Cardiac septum (tissue), 1 donor: ENCODE measurements around the gene GMDS. TPM values are rescaled to one million over a fixed set of nuclear protein-coding genes. Genes with fewer than 3 reads are reported as not detected.

ENCODE experiments used
- DNase-seq: peaks from one replicate; pipeline ENCODE4 v3.0.0-alpha.2; 2020; ENCODE audit warnings: low spot score
- intact Hi-C: fragments of 100-400 bp; cut with DNase I; formaldehyde crosslinking; loops from one replicate; pipeline ENCODE4 v1.14.0; 2022
- total RNA-seq: library from RNA; stranded (reverse); fragmentation: NEBNext Ultra II Directional; extraction: Animal tissue kit (Norgen Biotek cat#: 25700); gene quantifications from one replicate; pipeline ENCODE4 v1.2.1, GENCODE V29; 2021
- donor health status: DM: no; HTN: no; CAD: no.

The GMDS gene
- total RNA-seq, 1 donor from 2014 or later, result 6.3 TPM

DNA sequence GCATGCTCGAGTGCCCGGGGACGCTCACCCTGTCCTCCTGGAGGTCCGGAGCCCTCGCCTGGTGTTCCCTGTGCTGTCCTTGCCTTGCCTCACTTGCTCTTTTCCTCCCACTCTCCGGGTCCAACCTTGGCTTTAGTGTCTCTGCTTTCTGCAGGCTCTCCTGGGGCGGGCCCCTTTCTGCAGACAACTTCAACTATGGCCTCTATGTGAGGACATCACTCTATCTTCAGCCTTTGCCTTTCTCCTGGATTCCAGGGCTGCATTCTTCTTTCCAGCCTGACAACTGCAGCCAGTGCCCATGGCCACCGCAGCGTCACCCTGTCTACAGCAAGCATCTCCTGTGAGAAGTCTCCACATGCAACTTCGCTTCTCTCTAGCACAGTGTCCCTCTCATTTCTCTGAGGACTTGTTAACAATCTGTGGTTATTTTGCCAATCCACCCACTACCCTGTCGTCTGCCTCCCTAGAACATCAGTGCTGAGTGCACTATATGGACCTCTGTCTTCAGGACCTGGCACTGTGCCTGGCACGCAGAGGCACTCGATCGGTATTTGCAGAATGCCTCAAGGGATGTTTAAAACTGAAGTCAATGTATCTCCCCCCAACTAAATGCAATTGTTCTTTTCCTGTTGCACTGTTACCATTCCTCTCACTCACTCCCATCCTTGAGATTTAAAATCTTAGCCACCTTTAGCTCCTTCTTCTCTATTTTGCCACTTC lies 599.8 kb downstream of the GMDS start:
- intact Hi-C loops, result no loop called here
- DNase-seq, result no peak

DNA sequence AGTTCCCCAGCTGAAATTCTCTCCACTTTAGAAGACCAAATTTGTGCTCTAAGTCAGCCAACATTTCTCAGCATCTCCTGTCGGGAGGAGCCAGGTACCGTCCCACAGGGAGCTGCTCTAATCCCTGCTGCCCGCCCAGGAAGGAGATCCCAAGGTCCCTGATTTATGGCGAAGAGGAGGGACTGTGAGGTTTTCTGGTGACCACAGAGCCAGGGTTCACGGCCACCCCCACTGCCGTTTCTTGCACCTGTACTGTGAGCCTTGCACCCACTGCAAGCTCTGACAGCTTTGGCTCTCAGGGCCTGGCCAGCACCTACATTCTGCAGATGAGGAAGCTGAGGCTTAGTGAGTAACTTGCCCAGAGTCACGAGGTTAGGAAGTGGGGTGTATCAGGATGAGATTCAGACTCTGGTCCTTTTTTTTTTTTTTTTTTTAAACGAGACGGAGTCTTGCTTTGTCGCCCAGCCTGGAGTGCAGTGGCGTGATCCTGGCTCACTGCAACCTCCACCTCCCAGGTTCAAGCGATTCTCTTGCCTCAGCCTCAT lies 600.8 kb downstream of the GMDS start:
- intact Hi-C loops, result no loop called here
- no peak for DNase-seq

DNA sequence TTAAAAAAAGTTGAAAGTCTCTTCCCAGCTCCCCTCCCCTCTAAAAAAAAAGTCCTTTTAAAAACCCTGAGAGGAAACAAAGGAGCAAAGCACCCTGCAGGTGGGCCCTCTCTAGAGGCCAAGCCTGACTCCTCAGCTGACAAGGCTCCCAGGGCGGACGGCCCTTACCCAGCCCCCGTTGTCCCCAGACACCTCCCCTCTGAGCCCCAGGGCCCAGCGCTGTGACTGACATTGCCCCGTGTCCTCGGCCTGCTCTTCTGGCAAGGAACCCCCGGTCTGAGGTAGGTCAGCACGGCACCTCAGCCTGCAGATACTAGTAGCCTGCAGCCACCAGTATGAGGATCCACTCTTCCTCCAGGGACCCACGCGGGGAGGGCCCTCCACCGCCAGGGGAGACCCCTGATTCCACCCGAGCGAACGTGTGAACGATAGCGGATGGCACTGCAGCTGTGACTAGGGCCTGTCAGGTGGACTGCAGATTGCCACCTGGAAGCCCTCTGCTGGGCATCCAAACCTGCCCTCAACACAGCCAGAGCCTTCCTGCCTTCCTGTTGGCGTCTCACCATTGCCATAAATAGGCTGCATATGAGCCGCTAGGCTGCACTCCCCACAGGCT lies 601.5 kb downstream of the GMDS start:
- intact Hi-C loops, result no loop called here
- DNase-seq, result no peak

DNA sequence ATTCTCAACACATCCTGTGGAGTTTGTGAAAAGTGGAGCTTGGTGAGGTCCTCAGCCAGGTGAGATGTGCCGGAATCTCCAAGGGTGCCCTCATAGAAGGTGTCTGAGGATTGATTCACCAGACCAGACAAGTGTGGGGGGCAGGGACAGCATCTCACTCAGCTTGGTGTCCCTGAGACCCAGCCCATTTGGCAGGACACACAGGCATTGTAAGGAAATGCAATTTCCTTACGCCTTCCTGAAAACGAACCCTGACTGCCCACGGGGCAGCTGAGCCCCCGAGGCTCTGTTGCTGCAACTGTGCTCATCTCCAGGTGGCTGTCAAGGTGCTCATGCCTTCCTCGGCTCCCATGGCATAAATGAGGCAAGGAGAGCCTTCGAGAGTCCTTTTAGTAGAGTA lies 602.3 kb downstream of the GMDS start:
- intact Hi-C loops, result no loop called here
- DNase-seq, result no peak

DNA sequence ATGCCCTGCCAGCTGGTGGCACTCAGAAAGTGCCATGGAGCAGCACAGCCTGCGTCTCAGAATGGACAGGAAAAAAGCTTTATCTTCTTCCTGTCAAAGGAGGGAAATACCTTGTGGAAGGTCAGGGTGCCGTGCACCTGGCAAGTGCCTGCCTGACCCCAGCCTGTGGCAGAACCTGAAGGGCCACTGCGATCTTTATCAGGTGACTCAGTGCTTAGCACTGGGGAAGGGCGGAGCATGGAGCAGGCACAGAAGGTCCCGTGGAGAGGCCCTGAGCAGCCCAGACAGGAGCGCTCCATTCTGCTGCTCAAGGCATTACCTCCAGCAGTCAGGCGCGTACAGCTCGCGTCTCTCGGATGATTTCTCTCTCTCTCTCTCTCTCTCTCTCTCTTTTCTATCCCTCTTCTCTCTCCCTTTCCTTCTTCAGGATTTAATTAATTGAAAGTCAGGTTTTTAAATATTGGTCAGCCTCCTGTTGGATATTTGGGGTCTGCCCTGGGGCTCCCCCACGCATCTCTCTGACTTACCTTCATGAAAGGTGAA lies 604.0 kb downstream of the GMDS start:
- DNase-seq, result no peak
- intact Hi-C loops, result no loop called here

DNA sequence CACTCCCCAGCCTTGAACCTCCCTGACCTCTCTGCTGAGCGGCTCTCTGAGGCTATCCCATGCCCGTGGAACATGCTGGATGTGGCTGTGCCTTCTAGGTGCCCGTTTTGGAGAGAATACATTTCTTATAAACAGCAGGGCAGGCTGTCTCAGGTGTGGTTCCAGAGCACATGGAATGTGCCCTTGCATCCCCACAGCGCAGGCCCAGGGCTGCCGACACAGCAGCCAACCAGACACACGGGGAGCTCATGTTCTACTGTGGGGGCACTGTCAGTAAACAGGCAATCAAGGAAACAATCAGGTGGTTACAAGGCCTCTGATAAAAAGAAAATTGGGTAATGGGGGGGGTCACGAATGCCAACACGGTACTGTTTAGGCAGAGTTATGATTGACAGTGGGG lies 604.9 kb downstream of the GMDS start:
- intact Hi-C loops, result no loop called here
- no peak for DNase-seq

DNA sequence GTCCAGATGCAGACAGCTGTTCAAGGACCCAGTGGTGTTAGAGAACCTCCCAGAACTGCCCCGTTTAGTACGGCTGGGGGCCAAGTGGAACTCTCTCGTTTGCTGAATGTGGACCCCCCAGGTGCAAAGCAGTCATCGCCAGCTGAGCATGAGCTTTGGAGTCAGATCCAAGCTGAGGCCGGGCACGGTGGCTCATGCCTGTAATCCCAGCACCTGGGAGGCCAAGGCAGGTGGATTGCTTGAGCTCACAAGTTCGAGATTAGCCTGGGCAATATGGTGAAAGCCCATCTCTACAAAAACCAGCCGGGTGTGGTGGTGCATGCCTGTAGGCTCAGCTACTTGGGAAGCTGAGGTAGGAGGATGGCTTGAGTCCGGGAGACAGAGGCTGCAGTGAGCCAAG lies 606.0 kb downstream of the GMDS start:
- DNase-seq, result no peak
- intact Hi-C loops, result no loop called here

DNA sequence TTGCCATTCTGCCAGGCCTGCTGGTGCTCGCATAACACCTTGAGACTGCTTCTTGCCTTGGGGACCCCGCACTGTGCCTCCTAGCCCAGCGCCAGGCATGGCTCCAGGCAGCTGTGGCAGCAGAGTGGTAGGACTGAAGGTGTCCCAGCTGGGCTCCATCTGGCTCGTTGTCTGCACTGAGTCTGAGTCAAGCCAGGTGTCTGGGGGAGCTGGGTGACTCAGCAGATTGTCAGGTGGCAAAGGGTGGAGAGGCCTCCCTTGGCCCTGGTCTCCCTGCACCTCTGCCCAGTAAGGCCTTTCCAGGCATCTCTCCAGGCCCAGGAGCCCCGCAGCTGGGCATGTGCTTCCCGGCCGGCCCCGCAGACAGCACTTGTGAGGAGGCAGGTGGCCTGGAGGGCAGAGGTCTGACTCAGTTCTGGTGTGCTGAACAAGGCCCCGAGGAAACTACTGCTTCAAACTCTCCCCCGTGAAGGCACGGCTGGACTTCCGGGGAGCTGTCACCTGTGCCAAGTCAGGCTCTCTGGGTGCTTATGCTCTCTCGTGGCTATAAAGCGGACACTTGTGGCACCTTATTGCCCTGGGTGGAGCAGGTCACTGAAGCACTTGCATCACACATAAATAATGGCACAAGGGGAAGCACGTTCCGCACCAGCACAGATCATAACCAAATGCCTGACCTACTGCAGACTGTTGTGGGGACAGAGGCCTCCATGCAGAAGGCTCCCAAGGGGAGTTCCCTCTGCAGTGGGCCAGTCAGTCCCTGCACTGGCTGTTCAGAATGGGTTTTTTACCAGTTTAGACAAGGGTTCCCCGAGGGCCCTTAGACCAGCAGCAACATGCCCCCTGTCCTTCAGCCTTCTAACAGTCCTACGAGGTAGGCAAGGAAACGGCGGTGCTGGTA lies 608.2 kb downstream of the GMDS start:
- intact Hi-C loops, result no loop called here
- no peak for DNase-seq

DNA sequence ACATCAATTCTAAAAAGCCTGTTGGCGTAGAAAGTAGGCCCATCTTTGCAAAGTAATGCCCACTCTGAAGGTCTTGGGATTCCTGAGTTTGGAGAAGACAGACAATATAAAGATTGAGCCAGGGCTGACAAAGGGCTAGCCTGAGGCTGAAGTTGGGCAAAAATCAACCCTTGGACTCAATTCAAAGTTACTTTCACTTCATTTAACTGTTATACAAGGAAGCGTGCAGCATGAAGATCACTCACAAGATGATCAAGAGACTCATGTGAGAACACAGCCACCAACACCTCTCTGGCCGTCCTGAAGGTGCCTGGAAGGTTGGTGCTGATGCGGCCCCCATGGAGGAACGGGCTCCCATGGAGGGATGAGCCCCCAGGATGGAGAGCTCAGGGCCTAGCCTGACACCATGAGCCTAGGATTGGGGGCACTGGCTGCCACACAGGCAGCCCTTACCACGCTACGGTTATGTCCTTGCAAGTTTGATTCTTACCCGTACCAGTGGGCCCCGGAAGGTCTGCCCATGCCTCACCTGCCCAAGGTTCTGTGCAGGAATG lies 609.1 kb downstream of the GMDS start:
- DNase-seq, result no peak
- intact Hi-C loops, result no loop called here

DNA sequence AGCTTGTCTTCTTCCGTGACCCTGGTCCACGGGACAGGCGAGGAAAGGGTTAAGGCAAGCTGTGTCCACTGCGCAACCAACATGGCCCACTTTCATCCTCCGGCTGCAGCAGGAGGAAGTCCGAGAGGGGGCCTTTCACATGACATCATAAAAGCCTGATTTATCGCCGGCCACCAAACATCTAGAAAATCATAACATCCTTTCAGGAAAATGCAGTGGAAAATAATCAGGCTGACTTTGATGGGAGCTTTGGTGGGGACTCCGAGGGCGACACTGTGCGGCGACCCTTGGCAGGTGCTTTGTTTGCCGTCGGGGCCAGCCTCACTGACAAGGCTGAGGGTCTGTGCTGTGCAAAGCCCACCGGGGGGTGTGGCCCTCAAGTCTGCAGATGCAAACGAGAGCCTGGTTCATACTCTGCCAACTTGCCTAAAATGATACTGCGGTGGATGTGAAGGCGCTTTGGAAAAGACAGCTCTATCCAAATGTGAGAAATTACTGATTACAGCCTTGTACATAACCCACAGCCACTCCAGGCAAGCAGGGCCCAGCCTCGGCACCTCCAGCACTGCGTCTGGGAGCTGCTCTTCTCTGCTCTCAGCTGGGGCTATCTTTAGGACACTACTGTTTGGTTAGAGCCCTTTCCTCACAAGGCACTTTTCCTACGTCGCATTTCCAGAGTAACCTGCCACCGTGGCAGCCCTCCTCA lies 609.9 kb downstream of the GMDS start:
- DNase-seq, result no peak
- intact Hi-C loops, result no loop called here

DNA sequence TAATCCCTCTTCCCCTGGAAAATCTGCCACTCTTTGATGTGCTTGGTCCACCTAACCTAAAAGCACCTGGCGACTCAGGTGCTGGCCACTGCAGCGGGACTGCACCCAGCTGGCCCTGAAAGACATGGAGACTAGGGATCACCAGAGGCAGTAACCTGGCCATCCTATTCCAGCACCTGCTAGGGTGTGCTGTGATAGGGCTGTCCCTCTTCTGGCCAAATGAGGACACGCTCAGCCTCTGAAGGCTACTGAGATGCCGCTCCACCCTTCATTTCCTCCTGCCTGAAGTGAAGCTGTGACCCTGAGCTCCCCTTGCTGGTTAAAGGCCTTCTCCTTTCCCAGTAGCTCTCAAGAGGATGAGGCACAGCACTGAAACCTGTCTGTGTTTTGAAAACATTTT lies 611.3 kb downstream of the GMDS start:
- intact Hi-C loops, result no loop called here
- no peak for DNase-seq

DNA sequence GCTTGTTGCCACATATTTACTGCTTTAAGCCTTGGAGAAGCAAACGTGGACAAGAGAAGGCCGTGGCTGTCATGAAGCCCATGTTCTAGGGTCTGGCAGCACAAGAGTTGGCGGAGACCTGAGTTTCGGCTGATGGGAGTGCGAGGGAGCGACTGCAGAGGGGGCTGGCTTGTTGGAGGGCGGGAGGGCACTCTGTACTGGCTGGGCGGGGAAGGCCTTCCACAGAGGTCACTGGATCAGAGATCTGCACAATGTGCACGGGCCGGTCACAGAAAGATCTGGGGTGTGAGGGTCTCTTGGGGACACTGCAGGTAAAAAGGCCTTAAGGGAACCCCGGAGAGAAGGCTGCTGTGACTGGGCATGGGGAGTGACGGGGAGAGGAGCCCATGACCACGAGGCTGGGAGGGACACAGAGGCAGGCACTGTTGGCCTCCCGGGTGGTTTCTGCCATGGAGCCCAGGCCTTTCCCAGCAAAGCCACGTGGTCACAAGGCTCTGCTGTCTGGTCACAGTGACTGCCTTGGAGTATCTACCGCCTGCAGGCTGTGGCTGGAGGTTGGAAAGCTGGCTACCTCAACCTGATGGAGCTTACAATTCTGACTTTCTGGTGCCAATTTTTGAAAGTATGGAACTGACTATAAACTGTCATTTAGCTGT lies 611.9 kb downstream of the GMDS start:
- DNase-seq, result no peak
- intact Hi-C loops, result no loop called here

DNA sequence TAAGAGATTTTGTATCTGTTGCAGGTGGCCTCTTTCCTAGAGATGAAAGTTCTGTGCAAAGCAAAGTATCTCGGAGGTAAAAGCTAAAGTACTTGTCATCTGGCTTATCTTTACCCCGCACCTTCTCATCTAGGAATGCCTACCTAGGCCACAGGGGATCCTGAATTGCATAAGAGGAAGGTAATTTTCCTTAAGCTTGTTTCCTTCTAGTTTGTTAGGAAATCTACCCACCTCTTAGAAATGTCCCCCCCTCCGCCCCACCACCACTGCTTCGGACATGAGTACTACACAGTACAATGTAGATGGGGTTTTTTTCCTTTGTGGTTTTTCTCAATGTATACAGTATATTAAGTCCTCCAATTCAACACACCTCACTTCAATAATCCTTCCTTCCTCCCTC lies 614.2 kb downstream of the GMDS start:
- DNase-seq, result no peak
- intact Hi-C loops, result no loop called here

DNA sequence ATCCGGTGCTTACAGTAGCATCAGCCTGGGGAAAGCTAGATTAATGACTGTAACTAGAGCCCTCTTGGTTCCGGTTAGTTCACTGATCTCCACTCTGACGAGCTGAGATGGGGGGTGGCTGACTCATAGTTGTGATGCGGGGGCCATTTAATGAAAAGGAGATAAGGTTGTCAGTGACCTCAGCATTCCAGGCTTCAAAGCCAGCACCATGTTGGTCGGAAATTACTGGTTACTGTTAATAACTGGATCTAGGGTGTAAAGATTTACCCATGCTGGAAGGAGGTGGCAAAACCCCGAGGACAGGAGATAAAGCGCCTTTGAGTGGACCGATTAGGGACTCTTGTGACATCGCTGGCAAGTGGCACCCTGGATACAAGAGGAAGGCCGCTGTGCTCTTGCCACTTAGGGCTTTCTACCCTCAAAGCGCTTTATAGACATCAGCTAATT lies 614.6 kb downstream of the GMDS start:
- DNase-seq, result no peak
- intact Hi-C loops, result no loop called here

DNA sequence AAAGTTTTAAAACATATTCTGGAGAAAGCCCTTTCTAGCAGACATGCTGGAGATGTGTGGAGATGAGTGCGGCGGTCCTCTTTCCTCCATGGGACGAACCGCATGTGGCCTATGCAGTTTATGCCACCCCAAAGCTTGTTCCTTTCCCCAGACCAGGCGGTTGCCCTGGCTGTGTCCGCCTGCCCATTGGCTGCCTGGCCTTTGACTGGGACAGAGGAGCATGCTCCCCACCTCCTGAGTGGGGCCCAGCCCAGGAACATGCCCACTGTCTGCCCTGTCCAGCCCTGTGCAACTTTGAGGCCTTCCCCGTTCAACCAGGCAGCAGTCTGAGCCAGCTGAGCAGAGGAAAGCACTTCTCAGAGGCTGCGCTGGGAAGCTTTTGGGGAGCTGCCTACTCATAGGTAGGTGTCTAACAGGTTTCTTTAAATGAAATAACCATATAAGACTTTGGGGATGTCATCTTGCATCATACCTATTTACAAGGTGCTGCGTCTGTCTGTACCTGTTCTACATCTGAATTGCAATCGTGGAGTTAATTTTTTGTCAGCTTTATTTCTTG lies 615.1 kb downstream of the GMDS start:
- DNase-seq, result no peak
- intact Hi-C loops, result no loop called here

DNA sequence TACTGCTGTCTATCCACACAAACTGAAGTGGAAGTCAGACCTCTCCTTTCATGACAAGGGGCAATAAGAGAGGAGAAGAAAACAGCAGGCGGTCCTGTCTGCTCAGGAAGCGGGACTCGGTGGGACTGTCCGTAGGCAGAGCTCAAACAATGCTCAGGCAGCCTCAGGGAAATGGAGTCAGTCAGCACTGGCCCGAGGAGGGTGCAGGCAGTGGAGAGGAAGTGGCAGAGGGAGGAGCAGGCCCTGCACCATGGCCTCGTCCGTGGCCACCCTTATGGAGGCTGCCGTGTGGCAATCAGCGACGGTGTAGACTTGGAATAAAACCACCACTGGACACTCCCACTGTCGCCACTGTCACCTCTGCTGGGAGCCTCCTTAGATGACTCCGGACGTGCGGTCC lies 616.1 kb downstream of the GMDS start:
- no peak for DNase-seq
- intact Hi-C loops, result loop anchor here (10.0 kb wide), 1 partner anchor 135 kb away; no protein-coding TSS in a partner anchor

DNA sequence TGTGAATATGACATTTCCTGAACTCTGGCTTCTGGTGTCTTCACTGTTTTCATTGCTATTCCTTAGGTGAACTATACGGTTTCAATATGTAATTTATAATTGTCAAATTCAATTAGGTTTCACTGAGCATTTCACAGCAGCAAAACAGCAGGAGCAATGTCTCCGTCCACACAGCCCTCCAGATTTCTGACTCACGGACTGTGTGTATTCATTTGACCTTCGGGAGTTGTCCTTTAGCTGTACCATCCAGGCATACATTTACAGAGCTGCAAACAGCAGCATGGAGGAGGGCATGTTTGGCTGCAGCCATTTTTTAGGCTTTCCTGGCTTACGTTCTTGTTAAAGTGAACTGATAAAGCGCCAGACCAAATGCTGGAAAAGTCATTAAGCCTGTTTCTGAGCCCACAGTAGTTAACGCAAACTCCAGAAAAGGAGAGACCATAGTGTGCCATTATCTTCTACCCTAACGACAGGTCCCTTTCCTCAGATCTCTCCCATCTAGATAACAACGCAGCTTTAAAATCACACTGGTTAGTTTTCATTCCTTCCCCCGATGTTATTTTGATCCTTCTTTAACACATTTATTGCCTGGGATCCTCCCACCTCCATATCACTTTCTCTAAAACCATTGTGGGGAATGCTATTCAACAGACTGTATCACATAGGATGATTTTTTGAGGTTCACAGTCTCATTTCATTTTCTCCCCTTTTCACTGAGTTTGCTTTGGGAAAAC lies 617.4 kb downstream of the GMDS start:
- intact Hi-C loops, result loop anchor here (10.0 kb wide), 1 partner anchor 137 kb away; no protein-coding TSS in a partner anchor
- no peak for DNase-seq
